ENCODE measurements around the gene TMEM229A. TPM values are rescaled to one million over a fixed set of nuclear protein-coding genes. Genes with fewer than 3 reads are reported as not detected.

The TMEM229A gene
- polyA plus RNA-seq, 1 donor from 2014 or later = 0.31 TPM

DNA sequence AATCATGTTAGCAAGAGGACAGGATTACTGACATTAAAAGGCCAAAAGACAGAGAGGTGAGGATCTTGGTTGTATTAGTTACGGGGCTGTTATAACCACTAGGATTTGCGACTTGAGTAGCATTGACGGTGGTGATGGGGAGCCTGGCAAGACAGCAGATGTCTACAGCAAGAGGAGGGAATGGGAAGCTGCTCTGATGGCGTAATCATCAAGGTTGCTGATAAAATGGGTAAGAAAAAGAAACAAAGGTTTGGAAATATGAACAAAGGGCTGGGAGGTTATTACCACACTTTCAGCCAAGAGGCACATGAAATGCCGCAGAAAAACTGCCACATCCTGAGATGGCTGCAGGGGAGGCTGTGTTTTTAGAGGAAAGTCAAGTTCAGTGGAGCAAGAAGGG, 33.9 kb downstream of the TMEM229A start:
- Histone ChIP-seq H3K27ac (ENCODE audit: low read length) (no peak overlapping the region), H3K79me2 (replicated peaks; ENCODE audit: insufficient read depth, low read length) (no peaks in the 10 kb centered on the region), H3K36me3 (ENCODE audit: insufficient read depth, low read length) (no peaks in the 10 kb centered on the region), H2AFZ (ENCODE audit: low read depth, low read length) (no peak overlapping the region), H3K4me3 (ENCODE audit: low read length) (no peak overlapping the region), H3K27me3 (ENCODE audit: insufficient read depth, low read depth, low read length) (no peaks in the 10 kb centered on the region), H3K9me3 (ENCODE audit: low read length) (peaks cover 3% of the 10 kb centered on the region), H4K20me1 (ENCODE audit: insufficient read depth) (no peaks in the 10 kb centered on the region), H3K4me2 (ENCODE audit: low read length) (no peak overlapping the region), H3K9ac (ENCODE audit: low read length) (no peak overlapping the region), H3F3A (ENCODE audit: insufficient read depth, low read length, poor library complexity, severe bottlenecking) (no peaks in the 10 kb centered on the region), H3K9me2 (ENCODE audit: insufficient read depth, low read length) (no peaks in the 10 kb centered on the region)
- TF ChIP-seq, protein P1, sequence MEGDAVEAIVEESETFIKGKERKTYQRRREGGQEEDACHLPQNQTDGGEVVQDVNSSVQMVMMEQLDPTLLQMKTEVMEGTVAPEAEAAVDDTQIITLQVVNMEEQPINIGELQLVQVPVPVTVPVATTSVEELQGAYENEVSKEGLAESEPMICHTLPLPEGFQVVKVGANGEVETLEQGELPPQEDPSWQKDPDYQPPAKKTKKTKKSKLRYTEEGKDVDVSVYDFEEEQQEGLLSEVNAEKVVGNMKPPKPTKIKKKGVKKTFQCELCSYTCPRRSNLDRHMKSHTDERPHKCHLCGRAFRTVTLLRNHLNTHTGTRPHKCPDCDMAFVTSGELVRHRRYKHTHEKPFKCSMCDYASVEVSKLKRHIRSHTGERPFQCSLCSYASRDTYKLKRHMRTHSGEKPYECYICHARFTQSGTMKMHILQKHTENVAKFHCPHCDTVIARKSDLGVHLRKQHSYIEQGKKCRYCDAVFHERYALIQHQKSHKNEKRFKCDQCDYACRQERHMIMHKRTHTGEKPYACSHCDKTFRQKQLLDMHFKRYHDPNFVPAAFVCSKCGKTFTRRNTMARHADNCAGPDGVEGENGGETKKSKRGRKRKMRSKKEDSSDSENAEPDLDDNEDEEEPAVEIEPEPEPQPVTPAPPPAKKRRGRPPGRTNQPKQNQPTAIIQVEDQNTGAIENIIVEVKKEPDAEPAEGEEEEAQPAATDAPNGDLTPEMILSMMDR (IDR thresholded peaks at IDR 0.05; ENCODE audit: poor library complexity, severe bottlenecking) = no peak
- no peak for TF ChIP-seq SMC3 (conservative IDR thresholded peaks at IDR 0.05; ENCODE audit: poor library complexity)
- TF ChIP-seq POLR2AphosphoS5 (IDR thresholded peaks at IDR 0.05) = no peak
- no peak for TF ChIP-seq REST (IDR thresholded peaks at IDR 0.05; ENCODE audit: borderline replicate concordance)
- TF ChIP-seq EP300 (conservative IDR thresholded peaks at IDR 0.05; ENCODE audit: poor library complexity, severe bottlenecking) = no peak
- TF ChIP-seq EZH2 (IDR thresholded peaks at IDR 0.05; ENCODE audit: borderline replicate concordance, insufficient read depth, low read length, poor library complexity, severe bottlenecking) = no peak
- TF ChIP-seq RAD21 (conservative IDR thresholded peaks at IDR 0.05) = no peak
- no peak for TF ChIP-seq MXI1 (conservative IDR thresholded peaks at IDR 0.05; ENCODE audit: poor library complexity, severe bottlenecking)
- no peak for TF ChIP-seq TAF1 (IDR thresholded peaks at IDR 0.05; ENCODE audit: low read depth)

DNA sequence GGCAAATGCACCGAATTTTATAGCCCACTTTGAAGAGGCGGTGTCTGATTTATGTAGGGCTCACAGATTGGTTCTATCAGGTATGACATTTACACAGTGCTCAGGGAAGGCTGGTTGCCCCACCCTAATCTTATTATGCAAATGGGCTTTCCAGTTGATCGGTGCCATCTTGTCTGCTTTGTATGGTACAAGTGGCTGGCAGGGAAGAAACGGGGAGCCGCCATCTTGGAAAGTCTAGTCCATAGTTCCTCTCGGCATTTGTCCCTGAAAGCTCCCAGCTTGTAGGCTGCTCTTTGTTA, 36.6 kb downstream of the TMEM229A start:
- H3F3A ChIP-seq (ENCODE audit: insufficient read depth, low read length, poor library complexity, severe bottlenecking) = no peaks in the 10 kb centered on the region
- no peak overlapping the region for H2AFZ ChIP-seq (ENCODE audit: low read depth, low read length)
- H4K20me1 ChIP-seq (ENCODE audit: insufficient read depth) = no peaks in the 10 kb centered on the region
- H3K27me3 ChIP-seq (ENCODE audit: insufficient read depth, low read depth, low read length) = no peaks in the 10 kb centered on the region
- TF ChIP-seq EP300 (conservative IDR thresholded peaks at IDR 0.05; ENCODE audit: poor library complexity, severe bottlenecking) (no peak), RAD21 (conservative IDR thresholded peaks at IDR 0.05) (no peak), REST (IDR thresholded peaks at IDR 0.05; ENCODE audit: borderline replicate concordance) (no peak), POLR2AphosphoS5 (IDR thresholded peaks at IDR 0.05) (no peak), TAF1 (IDR thresholded peaks at IDR 0.05; ENCODE audit: low read depth) (no peak), EZH2 (IDR thresholded peaks at IDR 0.05; ENCODE audit: borderline replicate concordance, insufficient read depth, low read length, poor library complexity, severe bottlenecking) (no peak), MXI1 (conservative IDR thresholded peaks at IDR 0.05; ENCODE audit: poor library complexity, severe bottlenecking) (no peak), SMC3 (conservative IDR thresholded peaks at IDR 0.05; ENCODE audit: poor library complexity) (no peak)
- TF ChIP-seq, protein P1 (IDR thresholded peaks at IDR 0.05; ENCODE audit: poor library complexity, severe bottlenecking) = no peak
- peaks cover 2% of the 10 kb centered on the region for H3K9me3 ChIP-seq (ENCODE audit: low read length)
- no peak overlapping the region for H3K27ac ChIP-seq (ENCODE audit: low read length)
- H3K9me2 ChIP-seq (ENCODE audit: insufficient read depth, low read length) = no peaks in the 10 kb centered on the region
- no peaks in the 10 kb centered on the region for H3K79me2 ChIP-seq (replicated peaks; ENCODE audit: insufficient read depth, low read length)
- H3K4me2 ChIP-seq (ENCODE audit: low read length) = no peak overlapping the region
- no peak overlapping the region for H3K9ac ChIP-seq (ENCODE audit: low read length)
- H3K36me3 ChIP-seq (ENCODE audit: insufficient read depth, low read length) = no peaks in the 10 kb centered on the region
- no peak overlapping the region for H3K4me3 ChIP-seq (ENCODE audit: low read length)
